GM13976 (cell line): ENCODE results near the gene ADCY4.

Experiments used
- DNase-seq: peaks from one replicate; pipeline ENCODE4 v3.0.0; 2012; ENCODE audit warnings: low spot score
- in situ Hi-C: fragments of 300-500 bp; cut with MboI; formaldehyde crosslinking; loops from one replicate; pipeline ENCODE4 v1.12.0; 2022; ENCODE audit warnings: low sequenced_read_pairs, mixed read lengths, inconsistent platforms; ENCODE audit not compliant: unreplicated experiment
- TF ChIP-seq, protein P1 (sequence below): IDR thresholded peaks from 2 replicates; pipeline ENCODE4 v1.5.1; 2012; ENCODE audit warnings: borderline replicate concordance, mild to moderate bottlenecking; ENCODE audit not compliant: insufficient read depth; ENCODE audit errors: extremely low read depth, missing control alignments, control extremely low read depth

The ADCY4 gene

GRCh38 chr14:24299255-24300191, 35.3 kb downstream of the ADCY4 start, which contains the start of the genes DHRS1 and NOP9:
DHRS1 (minus strand) TSS chr14:24299780; CDS start chr14:24299106, 674 bp downstream.
NOP9 (plus strand) TSS chr14:24299850; CDS start chr14:24299955, 105 bp downstream.
- DNase-seq, result peak; percentile 98
- TF ChIP-seq, protein P1, sequence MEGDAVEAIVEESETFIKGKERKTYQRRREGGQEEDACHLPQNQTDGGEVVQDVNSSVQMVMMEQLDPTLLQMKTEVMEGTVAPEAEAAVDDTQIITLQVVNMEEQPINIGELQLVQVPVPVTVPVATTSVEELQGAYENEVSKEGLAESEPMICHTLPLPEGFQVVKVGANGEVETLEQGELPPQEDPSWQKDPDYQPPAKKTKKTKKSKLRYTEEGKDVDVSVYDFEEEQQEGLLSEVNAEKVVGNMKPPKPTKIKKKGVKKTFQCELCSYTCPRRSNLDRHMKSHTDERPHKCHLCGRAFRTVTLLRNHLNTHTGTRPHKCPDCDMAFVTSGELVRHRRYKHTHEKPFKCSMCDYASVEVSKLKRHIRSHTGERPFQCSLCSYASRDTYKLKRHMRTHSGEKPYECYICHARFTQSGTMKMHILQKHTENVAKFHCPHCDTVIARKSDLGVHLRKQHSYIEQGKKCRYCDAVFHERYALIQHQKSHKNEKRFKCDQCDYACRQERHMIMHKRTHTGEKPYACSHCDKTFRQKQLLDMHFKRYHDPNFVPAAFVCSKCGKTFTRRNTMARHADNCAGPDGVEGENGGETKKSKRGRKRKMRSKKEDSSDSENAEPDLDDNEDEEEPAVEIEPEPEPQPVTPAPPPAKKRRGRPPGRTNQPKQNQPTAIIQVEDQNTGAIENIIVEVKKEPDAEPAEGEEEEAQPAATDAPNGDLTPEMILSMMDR, result no peak
- in situ Hi-C loops, result no loop called here

DNA sequence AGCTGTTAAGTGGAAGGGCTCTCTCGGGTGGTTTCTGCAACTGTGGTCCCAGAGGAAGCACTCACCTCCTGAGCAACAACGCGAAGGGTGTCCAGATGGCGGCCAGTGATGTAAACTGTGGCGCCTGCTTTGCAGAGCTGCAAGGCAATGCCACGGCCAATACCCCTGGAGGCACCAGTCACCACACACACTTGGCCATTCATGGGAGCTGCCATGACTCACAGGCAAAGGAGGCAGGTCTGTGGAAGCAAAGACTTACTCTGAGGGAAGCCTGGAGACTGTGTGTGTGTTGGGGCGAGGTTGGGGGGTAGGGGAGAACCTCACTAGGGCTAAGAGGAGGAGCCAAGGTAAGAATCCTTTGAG, 36.0 kb downstream of the ADCY4 start:
- in situ Hi-C loops, result no loop called here
- DNase-seq, result no peak
- TF ChIP-seq, protein P1, result no peak

DNA sequence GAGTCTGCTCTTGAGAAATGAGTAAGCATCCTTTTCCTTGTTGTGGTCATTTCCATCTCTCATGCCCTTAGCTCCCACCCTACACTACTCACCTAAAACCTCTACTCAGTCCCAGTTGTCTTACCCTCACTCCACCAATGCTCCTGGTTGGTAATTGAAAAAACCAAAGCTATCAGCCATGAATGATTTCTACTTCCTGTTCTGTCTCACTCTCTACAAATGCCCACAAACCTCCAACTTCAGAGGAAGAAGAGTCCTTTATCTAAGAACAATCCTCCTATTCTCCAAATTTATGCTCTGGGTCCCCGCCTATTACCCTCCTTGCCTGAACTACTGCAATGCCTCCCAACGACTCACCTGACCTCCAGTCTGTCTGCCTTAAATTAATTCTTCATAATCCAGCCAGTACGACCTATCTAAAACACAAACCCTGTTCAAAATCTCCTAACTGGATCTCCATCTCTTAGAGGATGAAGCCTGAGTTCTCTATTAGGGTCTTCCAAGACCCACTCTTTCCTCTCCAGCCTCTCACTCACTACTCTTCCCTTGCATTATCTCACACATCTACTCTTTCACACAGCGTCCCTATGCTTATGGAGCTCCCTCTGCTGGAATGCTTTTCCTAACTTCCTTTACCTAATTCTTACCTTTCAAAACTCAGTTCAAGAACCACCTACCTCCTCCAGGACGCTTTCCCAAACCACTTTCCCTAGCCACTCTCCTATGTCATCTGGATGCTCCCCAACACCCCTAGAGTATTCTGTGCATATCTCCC, 37.5 kb downstream of the ADCY4 start:
- TF ChIP-seq, protein P1, result peak; percentile 41
- DNase-seq, result no peak
- in situ Hi-C loops, result no loop called here

DNA sequence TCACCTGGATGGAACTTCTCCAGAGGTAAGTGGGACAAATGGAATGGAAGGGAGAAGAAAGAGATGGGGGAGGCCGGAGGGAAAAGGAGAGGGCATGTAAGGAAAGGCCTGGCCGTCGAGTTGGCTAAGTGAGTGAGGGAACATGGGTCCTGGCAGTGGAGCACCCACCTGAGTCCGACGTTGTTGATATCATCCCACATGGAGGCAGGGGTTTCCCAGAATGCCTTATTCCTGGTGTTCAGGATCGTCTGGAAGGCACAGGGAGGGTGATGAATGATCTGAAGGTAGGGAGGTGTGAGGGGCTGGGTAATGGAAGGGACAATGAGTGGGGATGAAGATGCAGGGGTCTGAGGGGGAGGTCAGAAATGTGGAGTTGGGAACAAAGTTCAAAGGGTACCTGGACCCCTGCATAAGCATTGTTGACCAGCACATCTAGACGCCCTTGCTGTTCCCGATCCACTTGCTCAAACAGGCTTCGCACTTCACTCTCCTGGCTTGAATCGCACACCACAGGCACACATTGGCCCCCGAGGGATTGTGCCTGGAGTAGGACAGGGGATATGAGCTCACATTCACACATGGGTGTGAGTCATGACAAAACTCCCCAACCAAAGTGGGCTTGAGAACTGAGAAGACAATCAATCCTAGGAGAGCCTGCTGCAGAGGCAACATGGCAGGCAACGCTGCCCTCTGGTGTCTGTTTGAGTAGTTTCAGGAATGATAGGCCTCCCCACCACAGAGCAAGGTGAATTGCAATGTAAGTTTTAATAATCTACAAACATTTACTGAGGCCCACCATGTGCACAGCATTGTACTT, 38.3 kb downstream of the ADCY4 start:
- in situ Hi-C loops, result no loop called here
- DNase-seq, result peak; percentile 82
- TF ChIP-seq, protein P1, result peak; percentile 61

DNA sequence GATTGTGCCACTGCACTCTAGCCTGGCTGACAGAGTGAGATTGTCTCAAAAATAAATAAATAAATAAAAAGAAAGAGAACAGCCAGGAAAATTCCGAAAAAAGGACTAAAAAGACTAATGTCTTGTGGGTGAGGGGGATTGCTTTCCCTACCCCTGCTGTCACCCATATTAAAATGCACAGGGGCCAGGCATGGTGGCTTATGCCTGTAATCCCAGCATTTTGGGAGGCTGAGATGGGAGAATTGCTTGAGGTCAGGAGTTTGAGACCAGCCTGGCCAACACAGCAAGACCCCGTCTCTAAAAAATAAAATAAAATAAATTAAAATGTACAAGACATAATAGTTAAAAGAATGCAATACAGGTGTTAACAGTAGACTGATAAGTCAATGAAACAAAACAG, 41.3 kb downstream of the ADCY4 start:
- TF ChIP-seq, protein P1, result no peak
- in situ Hi-C loops, result no loop called here

More for the DNA sequence above, 41.3 kb downstream of the ADCY4 start:
- no peak for DNase-seq
